Karpas-422 (cell line): ENCODE results near the gene ADGRV1. TPM values are rescaled to one million over a fixed set of nuclear protein-coding genes. Genes with fewer than 3 reads are reported as not detected.
"Not testable (repeated sequence)": the region's sequence is repeated elsewhere in the genome, so short reads cannot be mapped to it uniquely, and the experiment has no call there.

ENCODE experiments used
- DNase-seq: peaks from one replicate; pipeline ENCODE4 v3.0.0-alpha.2; 2015
- H2AFZ ChIP-seq: fragments of 200-600 bp; sonication (generic); 2 replicates; pipeline ENCODE4 v1.6.1; 2014; ENCODE audit warnings: antibody characterized with exemption, low read length, mixed read lengths
- H3K27ac ChIP-seq: fragments of 200-600 bp; sonication (generic); 2 replicates; pipeline ENCODE4 v1.5.1; 2014; ENCODE audit warnings: mild to moderate bottlenecking, low read length, moderate library complexity
- H3K27me3 ChIP-seq: fragments of 200-600 bp; sonication (generic); 2 replicates; pipeline ENCODE4 v1.6.1; 2014; ENCODE audit warnings: low read length, mixed read lengths
- H3K36me3 ChIP-seq: fragments of 200-600 bp; sonication (generic); 2 replicates; pipeline ENCODE4 v1.6.1; 2014; ENCODE audit warnings: low read length, mixed read lengths; ENCODE audit not compliant: insufficient read depth
- H3K4me1 ChIP-seq: fragments of 200-600 bp; sonication (generic); 2 replicates; pipeline ENCODE4 v1.6.1; 2014; ENCODE audit warnings: mild to moderate bottlenecking, low read length, mixed read lengths
- H3K4me2 ChIP-seq: fragments of 200-600 bp; sonication (generic); 2 replicates; pipeline ENCODE4 v1.6.1; 2014; ENCODE audit warnings: low read length, low read depth, mild to moderate bottlenecking; ENCODE audit not compliant: poor library complexity, severe bottlenecking
- H3K4me3 ChIP-seq: fragments of 200-600 bp; sonication (generic); 2 replicates; pipeline ENCODE4 v1.5.1; 2014; ENCODE audit warnings: mild to moderate bottlenecking, antibody characterized with exemption, low read length, mixed read lengths
- H3K79me2 ChIP-seq: fragments of 200-600 bp; sonication (generic); 2 replicates; pipeline ENCODE4 v1.6.1; 2014; ENCODE audit warnings: mild to moderate bottlenecking, low read length, mixed read lengths
- H3K9ac ChIP-seq: fragments of 200-600 bp; sonication (generic); 2 replicates; pipeline ENCODE4 v1.6.0; 2014; ENCODE audit warnings: low read length
- H3K9me2 ChIP-seq: fragments of 200-600 bp; sonication (generic), shearing (Covaris generic); replicated peaks from 2 replicates; pipeline ENCODE4 v1.6.0; 2014; ENCODE audit warnings: mild to moderate bottlenecking, low read length, moderate library complexity; ENCODE audit not compliant: insufficient read depth
- H3K9me3 ChIP-seq: fragments of 300-700, 200-600 bp; sonication (generic); 2 replicates; pipeline ENCODE4 v1.6.1; 2014; ENCODE audit warnings: low read length, mixed read lengths
- H4K20me1 ChIP-seq: fragments of 200-600 bp; sonication (generic); 2 replicates; pipeline ENCODE4 v1.6.1; 2014; ENCODE audit warnings: mild to moderate bottlenecking, antibody characterized with exemption, low read length, low read depth; ENCODE audit not compliant: insufficient read depth
- total RNA-seq: library from RNA; depleted of rRNA; stranded (reverse); fragments of >200 nt; shearing (Covaris generic); gene quantifications from 2 replicates; pipeline ENCODE4 v1.2.3, GENCODE V29; 2014; ENCODE audit warnings: low replicate concordance

The ADGRV1 gene
- total RNA-seq, 1 experiment from 2014 or later: not detected

GRCh38 chr5:90783460-90784333 lies 225.1 kb downstream of the ADGRV1 start:
- H3K9me3 ChIP-seq: no peaks in the 10 kb centered on the region
- peak; percentile 89 for DNase-seq
- no peak overlapping the region for H2AFZ ChIP-seq
- no peak overlapping the region for H3K27ac ChIP-seq
- H3K9me2 ChIP-seq: no peaks in the 10 kb centered on the region
- no peak overlapping the region for H3K9ac ChIP-seq
- no peaks in the 10 kb centered on the region for H3K79me2 ChIP-seq
- no peak overlapping the region for H3K4me3 ChIP-seq
- no peaks in the 10 kb centered on the region for H3K27me3 ChIP-seq
- H4K20me1 ChIP-seq: no peaks in the 10 kb centered on the region
- H3K4me1 ChIP-seq: no peaks in the 10 kb centered on the region
- H3K4me2 ChIP-seq: no peak overlapping the region
- H3K36me3 ChIP-seq: no peaks in the 10 kb centered on the region

- Histone ChIP-seq H3K27ac (no peak overlapping the region), H3K27me3 (no peaks in the 10 kb centered on the region), H3K4me2 (no peak overlapping the region), H3K9ac (no peak overlapping the region), H3K9me3 (no peaks in the 10 kb centered on the region), H3K36me3 (no peaks in the 10 kb centered on the region), H3K9me2 (no peaks in the 10 kb centered on the region), H3K4me3 (no peak overlapping the region), H4K20me1 (no peaks in the 10 kb centered on the region), H3K4me1 (no peaks in the 10 kb centered on the region), H3K79me2 (no peaks in the 10 kb centered on the region), H2AFZ (no peak overlapping the region)
- no peak for DNase-seq
Observed at GRCh38 chr5:90786756-90787155, 228.2 kb downstream of the ADGRV1 start.

GRCh38 chr5:90792725-90793124 lies 234.1 kb downstream of the ADGRV1 start:
- Histone ChIP-seq H3K4me1 (no peaks in the 10 kb centered on the region), H3K9me3 (no peaks in the 10 kb centered on the region), H3K27ac (no peak overlapping the region), H3K9me2 (no peaks in the 10 kb centered on the region), H3K27me3 (no peaks in the 10 kb centered on the region), H2AFZ (no peak overlapping the region), H3K79me2 (no peaks in the 10 kb centered on the region), H3K4me2 (no peak overlapping the region), H3K9ac (no peak overlapping the region), H4K20me1 (no peaks in the 10 kb centered on the region), H3K36me3 (no peaks in the 10 kb centered on the region), H3K4me3 (no peak overlapping the region)
- no peak for DNase-seq

- no peaks in the 10 kb centered on the region for H3K27me3 ChIP-seq
- no peaks in the 10 kb centered on the region for H4K20me1 ChIP-seq
- H3K4me1 ChIP-seq: no peaks in the 10 kb centered on the region
- no peak overlapping the region for H3K4me2 ChIP-seq
- no peak overlapping the region for H3K27ac ChIP-seq
- H3K36me3 ChIP-seq: no peaks in the 10 kb centered on the region
- no peaks in the 10 kb centered on the region for H3K9me3 ChIP-seq
- no peak overlapping the region for H2AFZ ChIP-seq
- H3K9ac ChIP-seq: no peak overlapping the region
- H3K4me3 ChIP-seq: no peak overlapping the region
- H3K79me2 ChIP-seq: no peaks in the 10 kb centered on the region
- no peaks in the 10 kb centered on the region for H3K9me2 ChIP-seq
- DNase-seq: no peak
Observed at GRCh38 chr5:90793183-90793582, 234.6 kb downstream of the ADGRV1 start.

- not testable (repeated sequence) for H3K4me3 ChIP-seq, H3K36me3 ChIP-seq, H4K20me1 ChIP-seq, H3K27ac ChIP-seq, H3K4me1 ChIP-seq, H3K9me2 ChIP-seq, DNase-seq, H3K9me3 ChIP-seq, H3K27me3 ChIP-seq, H3K79me2 ChIP-seq, H3K4me2 ChIP-seq, H2AFZ ChIP-seq, H3K9ac ChIP-seq
Observed at GRCh38 chr5:90796919-90797318, 238.3 kb downstream of the ADGRV1 start.

- H3K4me2 ChIP-seq, H3K36me3 ChIP-seq, H3K27ac ChIP-seq, H3K9me2 ChIP-seq, H4K20me1 ChIP-seq, DNase-seq, H3K79me2 ChIP-seq, H3K4me1 ChIP-seq, H3K9me3 ChIP-seq, H3K27me3 ChIP-seq, H2AFZ ChIP-seq, H3K4me3 ChIP-seq, H3K9ac ChIP-seq: not testable (repeated sequence)
Observed at GRCh38 chr5:90800082-90800481, 241.5 kb downstream of the ADGRV1 start.

GRCh38 chr5:90800515-90800914 lies 241.9 kb downstream of the ADGRV1 start:
- not testable (repeated sequence) for H2AFZ ChIP-seq, H3K27ac ChIP-seq, H3K4me2 ChIP-seq, H3K79me2 ChIP-seq, H3K27me3 ChIP-seq, H3K4me3 ChIP-seq, H3K4me1 ChIP-seq, H3K9ac ChIP-seq, H3K9me2 ChIP-seq, H3K9me3 ChIP-seq, H3K36me3 ChIP-seq, H4K20me1 ChIP-seq, DNase-seq

- peak; percentile 67 for DNase-seq
- Histone ChIP-seq H3K36me3 (no peaks in the 10 kb centered on the region), H3K4me2 (no peak overlapping the region), H3K4me1 (no peaks in the 10 kb centered on the region), H3K27me3 (no peaks in the 10 kb centered on the region), H3K9me3 (no peaks in the 10 kb centered on the region), H3K4me3 (no peak overlapping the region), H3K9ac (no peak overlapping the region), H4K20me1 (no peaks in the 10 kb centered on the region), H3K27ac (no peak overlapping the region), H2AFZ (no peak overlapping the region), H3K9me2 (no peaks in the 10 kb centered on the region), H3K79me2 (no peaks in the 10 kb centered on the region)
Observed at GRCh38 chr5:90802474-90803317, 244.1 kb downstream of the ADGRV1 start.
